GM12864 (cell line): ENCODE results near the gene PDE6B.

ENCODE experiments used
- DNase-seq: peaks from one replicate; pipeline ENCODE4 v3.0.0-alpha.2; 2011; ENCODE audit warnings: low read depth
- H3K4me3 ChIP-seq: 2 replicates; pipeline ENCODE4 v1.5.1; 2011; ENCODE audit warnings: mild to moderate bottlenecking, low read depth, low read length, control low read depth
- CTCF ChIP-seq: IDR thresholded peaks from 2 replicates; pipeline ENCODE4 v1.5.1; 2011; ENCODE audit warnings: low read depth, mild to moderate bottlenecking, moderate library complexity, low read length, control low read depth, inconsistent platforms; ENCODE audit errors: missing control alignments

PDE6B gene

GRCh38 chr4:617644-618641 lies 7.4 kb upstream of the PDE6B start:
- no peak for DNase-seq
- TF ChIP-seq CTCF, result no peak

GRCh38 chr4:620201-620600 lies 5.2 kb upstream of the PDE6B start:
- no peak overlapping the region for H3K4me3 ChIP-seq
- no peak for TF ChIP-seq CTCF

More at GRCh38 chr4:617644-618641, 7.4 kb upstream of the PDE6B start:
- H3K4me3 ChIP-seq, result no peak overlapping the region

GRCh38 chr4:620851-621261 lies 4.5 kb upstream of the PDE6B start:
- no peak overlapping the region for H3K4me3 ChIP-seq
- TF ChIP-seq CTCF, result no peak
- no peak for DNase-seq

More at GRCh38 chr4:620201-620600, 5.2 kb upstream of the PDE6B start:
- no peak for DNase-seq

- H3K4me3 ChIP-seq, result no peak overlapping the region
- DNase-seq, result no peak
- TF ChIP-seq CTCF, result no peak
These were observed 3.9 kb upstream of the PDE6B start for GRCh38 chr4:621296-622070.

GRCh38 chr4:622071-622995 lies 3.0 kb upstream of the PDE6B start:
- TF ChIP-seq CTCF, result no peak
- no peak for DNase-seq
- H3K4me3 ChIP-seq, result no peak overlapping the region
